HepG2 (cell line): ENCODE measurements around the gene ZER1. TPM values are rescaled to one million over a fixed set of nuclear protein-coding genes. Genes with fewer than 3 reads are reported as not detected.
A peak's percentile ranks its signal among the peaks of the same experiment; 100 is the strongest.

Experiments used
- CENPT ChIP-seq: sonication (generic); formaldehyde crosslinking; IDR thresholded peaks from 2 replicates; pipeline ENCODE4 v1.8.0; 2022; ENCODE audit warnings: low read depth, mild to moderate bottlenecking, moderate library complexity, missing genetic modification reagents
- ELF3 ChIP-seq: IDR thresholded peaks from 2 replicates; pipeline ENCODE4 v1.6.1; 2016; ENCODE audit warnings: missing genetic modification reagents, missing compliant biosample characterization
- ESRRA ChIP-seq: sonication (generic); formaldehyde crosslinking; IDR thresholded peaks from 2 replicates; pipeline ENCODE4 v1.5.1; 2020; ENCODE audit warnings: mild to moderate bottlenecking, low read depth, missing genetic modification reagents
- FOXM1 ChIP-seq: sonication (generic); formaldehyde crosslinking; IDR thresholded peaks from 2 replicates; pipeline ENCODE4 v1.5.0; 2020; ENCODE audit warnings: missing genetic modification reagents
- IRF2 ChIP-seq: IDR thresholded peaks from 2 replicates; pipeline ENCODE4 v1.6.1; 2018; ENCODE audit warnings: missing genetic modification reagents, missing compliant biosample characterization
- KDM3A ChIP-seq: IDR thresholded peaks from 2 replicates; pipeline ENCODE4 v1.6.1; 2018; ENCODE audit warnings: low read depth, missing compliant biosample characterization
- KDM4B ChIP-seq: sonication (generic); formaldehyde crosslinking; IDR thresholded peaks from 2 replicates; pipeline ENCODE4 v1.4.0; 2020; ENCODE audit warnings: missing genetic modification reagents
- MIER3 ChIP-seq: IDR thresholded peaks from 2 replicates; pipeline ENCODE4 v1.6.1; 2016; ENCODE audit warnings: missing compliant biosample characterization, borderline replicate concordance
- PAX8 ChIP-seq: sonication (generic); formaldehyde crosslinking; IDR thresholded peaks from 2 replicates; pipeline ENCODE4 v1.8.0; 2022; ENCODE audit warnings: mild to moderate bottlenecking, missing genetic modification reagents, borderline replicate concordance
- RNF2 ChIP-seq: fragments of 450-650 bp; conservative IDR thresholded peaks from 2 replicates; pipeline ENCODE4 v1.6.1; 2016; ENCODE audit warnings: low read depth
- RXRB ChIP-seq: IDR thresholded peaks from 2 replicates; pipeline ENCODE4 v1.6.1; 2016; ENCODE audit warnings: borderline replicate concordance, missing genetic modification reagents, missing compliant biosample characterization
- SCMH1 ChIP-seq: sonication (generic); formaldehyde crosslinking; IDR thresholded peaks from 2 replicates; pipeline ENCODE4 v1.9.0; 2021; ENCODE audit warnings: missing genetic modification reagents, mild to moderate bottlenecking, borderline replicate concordance
- WIZ ChIP-seq: sonication (generic); formaldehyde crosslinking; IDR thresholded peaks from 2 replicates; pipeline ENCODE4 v1.5.1; 2020; ENCODE audit warnings: mild to moderate bottlenecking, missing genetic modification reagents
- YEATS4 ChIP-seq: sonication (generic); formaldehyde crosslinking; IDR thresholded peaks from 2 replicates; pipeline ENCODE4 v1.4.0; 2020; ENCODE audit warnings: missing genetic modification reagents, borderline replicate concordance
- ZNF543 ChIP-seq: sonication (generic); formaldehyde crosslinking; IDR thresholded peaks from 2 replicates; pipeline ENCODE4 v1.4.0; 2020; ENCODE audit warnings: mild to moderate bottlenecking, missing genetic modification reagents
- ZNF777 ChIP-seq: sonication (generic); formaldehyde crosslinking; IDR thresholded peaks from 2 replicates; pipeline ENCODE4 v1.4.0; 2020; ENCODE audit warnings: missing genetic modification reagents
- polyA plus RNA-seq, 8 experiments: library from polyadenylated mRNA; depleted of rRNA in 3 of 8; stranded (reverse) in 7 of 8; unstranded in 1 of 8; fragments of >200 nt; fragmentation: Illumina TruSeq in 4 of 8; extraction: Trizol in 4 of 8; gene quantifications; 2 replicates each; pipeline versions ENCODE4 v1.2.1 to v1.2.3, GENCODE V29; 2011 to 2016; ENCODE audit warnings: low read depth in 4 of 8, missing spikeins in 1 of 8, mixed read lengths in 1 of 8; ENCODE audit not compliant: insufficient read depth in 1 of 8
- total RNA-seq, 5 experiments: library from RNA; depleted of rRNA; stranded (reverse); fragments of >200 nt; fragmentation: Illumina TruSeq; extraction: Trizol; gene quantifications; 2 replicates each; pipeline ENCODE4 v1.2.3, GENCODE V29; 2016; ENCODE audit warnings: low read depth in 1 of 5
- TF ChIP-seq, protein P1 (sequence below): sonication (generic); formaldehyde crosslinking; IDR thresholded peaks from 2 replicates; pipeline ENCODE4 v1.5.0; 2020; ENCODE audit warnings: missing genetic modification reagents, mild to moderate bottlenecking, borderline replicate concordance
- TF ChIP-seq, protein P2 (sequence below): sonication (generic); formaldehyde crosslinking; IDR thresholded peaks from 2 replicates; pipeline ENCODE4 v1.5.0; 2020; ENCODE audit warnings: missing genetic modification reagents
- TF ChIP-seq, protein P3 (sequence below): sonication (generic); formaldehyde crosslinking; IDR thresholded peaks from 2 replicates; pipeline ENCODE4 v1.5.1; 2020; ENCODE audit warnings: mild to moderate bottlenecking, moderate library complexity, missing genetic modification reagents
- TF ChIP-seq, protein P4 (sequence below): sonication (generic); formaldehyde crosslinking; IDR thresholded peaks from 2 replicates; pipeline ENCODE4; 2020; ENCODE audit warnings: missing genetic modification reagents, mild to moderate bottlenecking, borderline replicate concordance
- TF ChIP-seq, protein P5 (sequence below): IDR thresholded peaks from 2 replicates; pipeline ENCODE4 v1.4.0; 2020; ENCODE audit warnings: mild to moderate bottlenecking, missing genetic modification reagents

Gene ZER1
- total and polyA plus RNA-seq, 2 of the 13 experiments (the other 11 are each of a cell fraction or from before 2014, with no cell fraction given), result 7.7 to 40.0 TPM

DNA sequence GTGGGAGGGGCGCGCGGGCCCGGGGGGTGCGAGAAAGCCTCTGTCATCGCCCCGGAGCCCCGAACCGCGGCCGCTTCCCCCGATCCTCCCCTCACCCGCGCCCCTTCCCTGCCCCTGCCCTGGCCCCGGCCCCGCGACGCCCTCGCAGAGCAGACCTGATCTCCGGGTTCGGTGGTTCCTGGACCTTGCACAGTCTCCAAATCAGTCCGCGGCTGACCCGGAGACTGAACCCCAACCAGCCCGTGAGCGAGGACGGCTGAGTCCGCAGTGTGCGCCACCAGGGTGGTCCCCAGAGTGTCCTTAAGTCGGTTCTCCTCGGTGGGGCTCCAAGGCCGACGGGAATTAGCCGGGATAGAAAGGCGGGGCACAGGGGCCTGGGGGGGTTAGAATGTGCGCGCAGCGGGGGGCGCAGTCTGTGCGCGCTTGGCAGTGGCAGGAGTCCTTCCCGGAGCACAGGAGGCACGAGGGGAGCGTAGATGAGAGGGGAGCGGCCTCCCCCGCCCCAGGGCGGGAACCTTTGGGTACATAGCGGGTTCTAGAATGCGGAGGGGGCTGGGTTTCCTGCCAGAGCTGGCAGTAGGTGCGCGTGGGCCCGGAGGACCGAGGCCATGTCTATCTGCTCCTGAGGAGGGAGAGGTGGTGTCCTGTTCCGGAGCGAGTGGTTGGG, 68.6 kb downstream of the ZER1 start (continued):
- no peak for TF ChIP-seq KDM3A (CRISPR knock-in tag)
- no peak for TF ChIP-seq SCMH1 (CRISPR knock-in tag)
- TF ChIP-seq ELF3 (CRISPR knock-in tag), result no peak
- TF ChIP-seq CENPT, result no peak
- no peak for TF ChIP-seq FOXM1 (CRISPR knock-in tag)
- no peak for TF ChIP-seq KDM4B (CRISPR knock-in tag)
- TF ChIP-seq ZNF543 (CRISPR knock-in tag), result no peak
- TF ChIP-seq, protein P1, sequence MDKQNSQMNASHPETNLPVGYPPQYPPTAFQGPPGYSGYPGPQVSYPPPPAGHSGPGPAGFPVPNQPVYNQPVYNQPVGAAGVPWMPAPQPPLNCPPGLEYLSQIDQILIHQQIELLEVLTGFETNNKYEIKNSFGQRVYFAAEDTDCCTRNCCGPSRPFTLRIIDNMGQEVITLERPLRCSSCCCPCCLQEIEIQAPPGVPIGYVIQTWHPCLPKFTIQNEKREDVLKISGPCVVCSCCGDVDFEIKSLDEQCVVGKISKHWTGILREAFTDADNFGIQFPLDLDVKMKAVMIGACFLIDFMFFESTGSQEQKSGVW, result no peak
- no peak for TF ChIP-seq WIZ (CRISPR knock-in tag)
- no peak for TF ChIP-seq YEATS4 (CRISPR knock-in tag)
- TF ChIP-seq IRF2 (CRISPR knock-in tag), result no peak
- TF ChIP-seq PAX8, result no peak
- no peak for TF ChIP-seq RXRB (CRISPR knock-in tag)
- TF ChIP-seq MIER3 (CRISPR knock-in tag), result no peak
- TF ChIP-seq, protein P2, sequence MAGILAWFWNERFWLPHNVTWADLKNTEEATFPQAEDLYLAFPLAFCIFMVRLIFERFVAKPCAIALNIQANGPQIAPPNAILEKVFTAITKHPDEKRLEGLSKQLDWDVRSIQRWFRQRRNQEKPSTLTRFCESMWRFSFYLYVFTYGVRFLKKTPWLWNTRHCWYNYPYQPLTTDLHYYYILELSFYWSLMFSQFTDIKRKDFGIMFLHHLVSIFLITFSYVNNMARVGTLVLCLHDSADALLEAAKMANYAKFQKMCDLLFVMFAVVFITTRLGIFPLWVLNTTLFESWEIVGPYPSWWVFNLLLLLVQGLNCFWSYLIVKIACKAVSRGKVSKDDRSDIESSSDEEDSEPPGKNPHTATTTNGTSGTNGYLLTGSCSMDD (CRISPR knock-in tag), result no peak
- TF ChIP-seq, protein P3, sequence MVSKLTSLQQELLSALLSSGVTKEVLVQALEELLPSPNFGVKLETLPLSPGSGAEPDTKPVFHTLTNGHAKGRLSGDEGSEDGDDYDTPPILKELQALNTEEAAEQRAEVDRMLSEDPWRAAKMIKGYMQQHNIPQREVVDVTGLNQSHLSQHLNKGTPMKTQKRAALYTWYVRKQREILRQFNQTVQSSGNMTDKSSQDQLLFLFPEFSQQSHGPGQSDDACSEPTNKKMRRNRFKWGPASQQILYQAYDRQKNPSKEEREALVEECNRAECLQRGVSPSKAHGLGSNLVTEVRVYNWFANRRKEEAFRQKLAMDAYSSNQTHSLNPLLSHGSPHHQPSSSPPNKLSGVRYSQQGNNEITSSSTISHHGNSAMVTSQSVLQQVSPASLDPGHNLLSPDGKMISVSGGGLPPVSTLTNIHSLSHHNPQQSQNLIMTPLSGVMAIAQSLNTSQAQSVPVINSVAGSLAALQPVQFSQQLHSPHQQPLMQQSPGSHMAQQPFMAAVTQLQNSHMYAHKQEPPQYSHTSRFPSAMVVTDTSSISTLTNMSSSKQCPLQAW (CRISPR knock-in tag), result no peak
- TF ChIP-seq ZNF777 (CRISPR knock-in tag), result 0 out of 2 replicates have a peak, but pooled peaks have one; percentile 2
- TF ChIP-seq ESRRA, result no peak
- TF ChIP-seq RNF2, result no peak
- TF ChIP-seq, protein P4, sequence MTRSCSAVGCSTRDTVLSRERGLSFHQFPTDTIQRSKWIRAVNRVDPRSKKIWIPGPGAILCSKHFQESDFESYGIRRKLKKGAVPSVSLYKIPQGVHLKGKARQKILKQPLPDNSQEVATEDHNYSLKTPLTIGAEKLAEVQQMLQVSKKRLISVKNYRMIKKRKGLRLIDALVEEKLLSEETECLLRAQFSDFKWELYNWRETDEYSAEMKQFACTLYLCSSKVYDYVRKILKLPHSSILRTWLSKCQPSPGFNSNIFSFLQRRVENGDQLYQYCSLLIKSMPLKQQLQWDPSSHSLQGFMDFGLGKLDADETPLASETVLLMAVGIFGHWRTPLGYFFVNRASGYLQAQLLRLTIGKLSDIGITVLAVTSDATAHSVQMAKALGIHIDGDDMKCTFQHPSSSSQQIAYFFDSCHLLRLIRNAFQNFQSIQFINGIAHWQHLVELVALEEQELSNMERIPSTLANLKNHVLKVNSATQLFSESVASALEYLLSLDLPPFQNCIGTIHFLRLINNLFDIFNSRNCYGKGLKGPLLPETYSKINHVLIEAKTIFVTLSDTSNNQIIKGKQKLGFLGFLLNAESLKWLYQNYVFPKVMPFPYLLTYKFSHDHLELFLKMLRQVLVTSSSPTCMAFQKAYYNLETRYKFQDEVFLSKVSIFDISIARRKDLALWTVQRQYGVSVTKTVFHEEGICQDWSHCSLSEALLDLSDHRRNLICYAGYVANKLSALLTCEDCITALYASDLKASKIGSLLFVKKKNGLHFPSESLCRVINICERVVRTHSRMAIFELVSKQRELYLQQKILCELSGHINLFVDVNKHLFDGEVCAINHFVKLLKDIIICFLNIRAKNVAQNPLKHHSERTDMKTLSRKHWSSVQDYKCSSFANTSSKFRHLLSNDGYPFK (CRISPR knock-in tag), result 0 out of 2 replicates have a peak, but pooled peaks have one; percentile 14
- TF ChIP-seq, protein P5, sequence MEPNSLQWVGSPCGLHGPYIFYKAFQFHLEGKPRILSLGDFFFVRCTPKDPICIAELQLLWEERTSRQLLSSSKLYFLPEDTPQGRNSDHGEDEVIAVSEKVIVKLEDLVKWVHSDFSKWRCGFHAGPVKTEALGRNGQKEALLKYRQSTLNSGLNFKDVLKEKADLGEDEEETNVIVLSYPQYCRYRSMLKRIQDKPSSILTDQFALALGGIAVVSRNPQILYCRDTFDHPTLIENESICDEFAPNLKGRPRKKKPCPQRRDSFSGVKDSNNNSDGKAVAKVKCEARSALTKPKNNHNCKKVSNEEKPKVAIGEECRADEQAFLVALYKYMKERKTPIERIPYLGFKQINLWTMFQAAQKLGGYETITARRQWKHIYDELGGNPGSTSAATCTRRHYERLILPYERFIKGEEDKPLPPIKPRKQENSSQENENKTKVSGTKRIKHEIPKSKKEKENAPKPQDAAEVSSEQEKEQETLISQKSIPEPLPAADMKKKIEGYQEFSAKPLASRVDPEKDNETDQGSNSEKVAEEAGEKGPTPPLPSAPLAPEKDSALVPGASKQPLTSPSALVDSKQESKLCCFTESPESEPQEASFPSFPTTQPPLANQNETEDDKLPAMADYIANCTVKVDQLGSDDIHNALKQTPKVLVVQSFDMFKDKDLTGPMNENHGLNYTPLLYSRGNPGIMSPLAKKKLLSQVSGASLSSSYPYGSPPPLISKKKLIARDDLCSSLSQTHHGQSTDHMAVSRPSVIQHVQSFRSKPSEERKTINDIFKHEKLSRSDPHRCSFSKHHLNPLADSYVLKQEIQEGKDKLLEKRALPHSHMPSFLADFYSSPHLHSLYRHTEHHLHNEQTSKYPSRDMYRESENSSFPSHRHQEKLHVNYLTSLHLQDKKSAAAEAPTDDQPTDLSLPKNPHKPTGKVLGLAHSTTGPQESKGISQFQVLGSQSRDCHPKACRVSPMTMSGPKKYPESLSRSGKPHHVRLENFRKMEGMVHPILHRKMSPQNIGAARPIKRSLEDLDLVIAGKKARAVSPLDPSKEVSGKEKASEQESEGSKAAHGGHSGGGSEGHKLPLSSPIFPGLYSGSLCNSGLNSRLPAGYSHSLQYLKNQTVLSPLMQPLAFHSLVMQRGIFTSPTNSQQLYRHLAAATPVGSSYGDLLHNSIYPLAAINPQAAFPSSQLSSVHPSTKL (CRISPR knock-in tag), result no peak
